Endothelial cell of umbilical vein (primary cell): ENCODE results near the gene MTCL1. TPM values are rescaled to one million over a fixed set of nuclear protein-coding genes. Genes with fewer than 3 reads are reported as not detected.

ENCODE experiments used
- BruUV-seq: library from RNA; stranded (reverse); fragments of 400-500 nt; replicated peaks from 2 replicates; lab custom pipeline; 2021; lab: Mats Ljungman, UMichigan
- CTCF ChIA-PET: fragments of 300-600, 350-600 bp; sonication (Branson Sonifier 250); formaldehyde crosslinking; loops from one replicate; lab custom pipeline; 2021; ENCODE audit warnings: antibody characterized with exemption, inconsistent platforms; lab: Charles Lee
- POLR2A ChIA-PET: fragments of 300-600, 350-600 bp; sonication (Branson Sonifier 250); formaldehyde crosslinking; loops from one replicate; lab custom pipeline; 2021; ENCODE audit warnings: antibody characterized with exemption, inconsistent platforms; lab: Charles Lee
- DNase-seq: peaks from one replicate; pipeline ENCODE4 v3.0.0-alpha.2; 2011; ENCODE audit warnings: low read depth, low spot score
- FAIRE-seq: peaks from 2 replicates; lab custom pipeline; 2011; peaks lifted over from hg19 to GRCh38; lab: Jason Lieb, UNC
- H2AFZ ChIP-seq: 2 replicates; pipeline ENCODE4 v1.6.0; 2012; ENCODE audit warnings: low read depth, low read length, control low read depth, inconsistent platforms
- H3K27ac ChIP-seq: 2 replicates; pipeline ENCODE4 v1.5.1; 2011; ENCODE audit warnings: low read depth, mild to moderate bottlenecking, control low read depth, low read length, moderate library complexity; ENCODE audit not compliant: insufficient read depth
- H3K27me3 ChIP-seq, 2 experiments: 2 replicates each; pipeline versions ENCODE4 v1.6.0 to v1.6.1; 2011; ENCODE audit warnings: low read length in 2 of 2, mixed read lengths in 1 of 2; ENCODE audit not compliant: control insufficient read depth in 2 of 2, insufficient read depth in 2 of 2
- H3K36me3 ChIP-seq, 2 experiments: 2 replicates in 1 of 2; 3 replicates in 1 of 2; pipeline ENCODE4 v1.5.1; 2011; ENCODE audit warnings: low read length in 2 of 2, mild to moderate bottlenecking in 1 of 2, moderate library complexity in 1 of 2; ENCODE audit not compliant: control insufficient read depth in 2 of 2, insufficient read depth in 2 of 2; ENCODE audit errors: extremely low read depth in 1 of 2
- H3K4me1 ChIP-seq: 3 replicates; pipeline ENCODE4 v1.5.1; 2011; ENCODE audit warnings: mild to moderate bottlenecking, low read length; ENCODE audit not compliant: control insufficient read depth, insufficient read depth; ENCODE audit errors: extremely low read depth
- H3K4me2 ChIP-seq: 2 replicates; pipeline ENCODE4 v1.6.1; 2011; ENCODE audit warnings: low read length, control low read depth, mixed read lengths; ENCODE audit not compliant: insufficient read depth
- H3K4me3 ChIP-seq, 3 experiments: fragments of 200-600 bp in 1 of 3; sonication (generic), shearing (Covaris generic) in 1 of 3; replicated peaks in 1 of 3; 2 replicates each; pipeline ENCODE4 v1.5.1; 2011 to 2016; ENCODE audit warnings: control low read depth in 3 of 3, low read length in 3 of 3, mild to moderate bottlenecking in 2 of 3, inconsistent platforms in 1 of 3, low read depth in 1 of 3, moderate library complexity in 1 of 3; ENCODE audit not compliant: insufficient read depth in 1 of 3
- H3K79me2 ChIP-seq: 2 replicates; pipeline ENCODE4 v1.6.0; 2012; ENCODE audit warnings: low read length, inconsistent platforms; ENCODE audit not compliant: control insufficient read depth, insufficient read depth
- H3K9ac ChIP-seq: replicated peaks from 2 replicates; pipeline ENCODE3; 2011; ENCODE audit warnings: low read length, control low read depth; ENCODE audit not compliant: insufficient read depth; ENCODE audit errors: extremely low read depth
- H3K9me1 ChIP-seq: replicated peaks from 3 replicates; pipeline ENCODE4 v1.6.0; 2011; ENCODE audit warnings: mild to moderate bottlenecking, low read length; ENCODE audit not compliant: control insufficient read depth, insufficient read depth; ENCODE audit errors: extremely low read depth
- H3K9me3 ChIP-seq: replicated peaks from 2 replicates; pipeline ENCODE4 v1.5.1; 2012; ENCODE audit warnings: low read length, inconsistent platforms; ENCODE audit not compliant: control insufficient read depth, insufficient read depth
- H4K20me1 ChIP-seq: replicated peaks from 2 replicates; pipeline ENCODE3; 2011; ENCODE audit warnings: mild to moderate bottlenecking, low read length; ENCODE audit not compliant: control insufficient read depth, insufficient read depth; ENCODE audit errors: extremely low read depth
- CTCF ChIP-seq, 2 donors: IDR thresholded peaks; 1 replicate in 1 of 2; 2 replicates in 1 of 2; pipeline ENCODE4 v1.5.1; 2011; ENCODE audit warnings: low read length in 2 of 2, mild to moderate bottlenecking in 2 of 2, moderate library complexity in 2 of 2, control low read depth in 1 of 2, inconsistent platforms in 1 of 2, low read depth in 1 of 2; ENCODE audit not compliant: insufficient read depth in 1 of 2; ENCODE audit errors: extremely low read depth in 1 of 2
- EZH2 ChIP-seq: IDR thresholded peaks from 2 replicates; pipeline ENCODE4 v1.6.1; 2012; ENCODE audit warnings: borderline replicate concordance, low read depth, mild to moderate bottlenecking, moderate library complexity, low read length, inconsistent platforms; ENCODE audit not compliant: severe bottlenecking
- FOS ChIP-seq: IDR thresholded peaks from 2 replicates; pipeline ENCODE4 v1.6.1; 2011; ENCODE audit warnings: mild to moderate bottlenecking, low read length, moderate library complexity, borderline replicate concordance; ENCODE audit not compliant: insufficient read depth
- GATA2 ChIP-seq: IDR thresholded peaks from 2 replicates; pipeline ENCODE4 v1.7.0; 2011; ENCODE audit warnings: low read depth, mild to moderate bottlenecking, moderate library complexity, mixed read lengths, low read length; ENCODE audit not compliant: insufficient read length, insufficient read depth
- JUN ChIP-seq: IDR thresholded peaks from 2 replicates; pipeline ENCODE4 v1.6.1; 2011; ENCODE audit warnings: borderline replicate concordance, low read depth; ENCODE audit not compliant: insufficient read length, insufficient read depth
- MAX ChIP-seq: IDR thresholded peaks from 2 replicates; pipeline ENCODE4 v1.6.1; 2011; ENCODE audit not compliant: insufficient read depth, insufficient read length
- POLR2A ChIP-seq: IDR thresholded peaks from 2 replicates; pipeline ENCODE4 v1.6.1; 2012; ENCODE audit warnings: low read depth, mild to moderate bottlenecking, control low read depth, low read length
- POLR2AphosphoS5 ChIP-seq: IDR thresholded peaks from 2 replicates; pipeline ENCODE4 v1.6.1; 2012; ENCODE audit warnings: low read depth, mild to moderate bottlenecking, control low read depth, low read length, moderate library complexity; ENCODE audit not compliant: insufficient read depth
- dilution Hi-C: fragments of 300-500 bp; cut with MboI; formaldehyde crosslinking; loops from one replicate; pipeline ENCODE4 v1.15.0; 2019; ENCODE audit warnings: low sequenced_read_pairs; ENCODE audit not compliant: extremely low pct_ligation_motif_present
- intact Hi-C: fragments of 100-400 bp; cut with micrococcal nuclease; formaldehyde crosslinking; loops from one replicate; pipeline ENCODE4 v1.10.0; 2022
- polyA plus RNA-seq, 4 experiments: library from polyadenylated mRNA; depleted of rRNA in 3 of 4; stranded (reverse) in 3 of 4; unstranded in 1 of 4; fragments of >200 nt; gene quantifications; 2 replicates each; pipeline versions ENCODE4 v1.2.1 to v1.2.3, GENCODE V29; 2011 to 2012; ENCODE audit warnings: missing spikeins in 1 of 4
- total RNA-seq: library from RNA; stranded (reverse); gene quantifications from 2 replicates; pipeline ENCODE4 v1.2.3, GENCODE V29; 2021

MTCL1 gene
- total and polyA plus RNA-seq, 2 donors (not counting 3 experiments of a cell fraction or from before 2014, with no cell fraction given), result 11.9 to 75.7 TPM

GRCh38 chr18:8833480-8833879 is 128.1 kb downstream of the MTCL1 start:
- intact Hi-C loops, result no loop called here
- Histone ChIP-seq H4K20me1 (no peaks in the 10 kb centered on the region), H3K9ac (no peak overlapping the region), H3K27ac (no peak overlapping the region), H3K4me2 (no peak overlapping the region), H3K9me3 (no peaks in the 10 kb centered on the region), H3K36me3 (no peaks in the 10 kb centered on the region), H3K4me3 (no peak overlapping the region), H3K27me3 (no peaks in the 10 kb centered on the region), H3K79me2 (no peaks in the 10 kb centered on the region), H3K4me1 (no peaks in the 10 kb centered on the region), H3K9me1 (no peaks in the 10 kb centered on the region), H2AFZ (no peak overlapping the region)
- DNase-seq (no peak), FAIRE-seq (no peak)
- dilution Hi-C loops, result no loop called here
- BruUV-seq, result no TSS peak
- TF ChIP-seq POLR2AphosphoS5, result no peak
- TF ChIP-seq CTCF (IDR thresholded peaks at IDR 0.05; ENCODE audit: extremely low read depth in 1 of 2, insufficient read depth in 1 of 2, low read depth in 1 of 2, low read length in 2 of 2), result no peak
- TF ChIP-seq POLR2A, result no peak
- TF ChIP-seq EZH2, result no peak
- no peak for TF ChIP-seq FOS
- ChIA-PET POLR2A (no interaction called here), CTCF (no interaction called here)

- Histone ChIP-seq H3K79me2 (no peaks in the 10 kb centered on the region), H3K27me3 (no peaks in the 10 kb centered on the region), H2AFZ (no peak overlapping the region), H3K4me3 (no peak overlapping the region), H4K20me1 (no peaks in the 10 kb centered on the region), H3K36me3 (no peaks in the 10 kb centered on the region), H3K9me1 (no peaks in the 10 kb centered on the region), H3K27ac (no peak overlapping the region), H3K9me3 (no peaks in the 10 kb centered on the region), H3K9ac (no peak overlapping the region), H3K4me2 (no peak overlapping the region), H3K4me1 (no peaks in the 10 kb centered on the region)
- ChIA-PET CTCF (no interaction called here), POLR2A (no interaction called here)
- TF ChIP-seq GATA2, result no peak
- no peak for TF ChIP-seq FOS
- TF ChIP-seq CTCF (IDR thresholded peaks at IDR 0.05; ENCODE audit: extremely low read depth in 1 of 2, insufficient read depth in 1 of 2, low read depth in 1 of 2, low read length in 2 of 2), result no peak
- no peak for TF ChIP-seq MAX
- no peak for TF ChIP-seq JUN
- TF ChIP-seq POLR2A, result no peak
- dilution Hi-C loops (no loop called here), intact Hi-C loops (no loop called here)
- DNase-seq, result no peak
- no TSS peak for BruUV-seq
- FAIRE-seq, result no peak
These were observed 129.5 kb downstream of the MTCL1 start for GRCh38 chr18:8834881-8835280.
